Germinal center (tissue), 1 donor: Measurements from ENCODE around the gene ZNF124.
"Not testable (repeated sequence)": the region's sequence is repeated elsewhere in the genome, so short reads cannot be mapped to it uniquely, and the experiment has no call there.

Experiments
- DNase-seq: peaks from one replicate; pipeline ENCODE4 v3.0.0; 2012; ENCODE audit warnings: mixed read lengths, low spot score

ZNF124 gene

DNA sequence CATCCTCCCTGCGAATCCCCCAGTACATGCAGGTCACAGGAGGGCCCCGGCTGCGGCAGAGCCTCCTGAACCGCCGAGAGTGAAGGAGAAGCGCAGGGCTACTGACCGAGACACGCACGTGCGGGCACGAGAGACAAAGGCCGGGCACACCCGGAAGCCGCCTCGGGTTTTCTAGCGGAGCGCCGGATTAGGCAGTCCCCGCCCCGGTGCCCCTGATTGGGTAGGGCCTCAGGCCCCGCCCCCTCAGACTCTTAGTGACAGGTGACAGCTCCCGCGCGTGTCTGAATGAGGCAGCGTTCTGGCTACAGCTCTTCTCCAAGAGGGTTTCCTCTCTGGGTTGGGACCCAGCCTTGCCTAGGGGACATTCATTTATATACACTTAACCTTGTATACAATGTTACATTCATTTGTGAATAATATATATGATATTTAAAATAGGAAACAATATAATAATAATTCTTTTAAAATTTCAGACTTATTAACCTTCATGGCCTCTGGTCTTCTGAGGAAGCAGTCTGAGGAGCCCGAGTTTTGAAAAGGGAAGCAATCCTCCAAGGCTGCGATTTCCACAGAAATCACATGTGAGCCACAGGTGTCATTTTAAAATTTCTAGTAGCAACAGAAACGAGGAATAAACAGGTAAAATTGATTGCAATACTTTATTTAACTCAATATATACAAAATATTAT, at the start of gene ZNF124:
Gene ZNF124 (minus strand): TSS at position 146 of the 689 bp plus-strand sequence. CDS start 143 bp downstream, at position 3.
- peak; percentile 35 for DNase-seq

DNA sequence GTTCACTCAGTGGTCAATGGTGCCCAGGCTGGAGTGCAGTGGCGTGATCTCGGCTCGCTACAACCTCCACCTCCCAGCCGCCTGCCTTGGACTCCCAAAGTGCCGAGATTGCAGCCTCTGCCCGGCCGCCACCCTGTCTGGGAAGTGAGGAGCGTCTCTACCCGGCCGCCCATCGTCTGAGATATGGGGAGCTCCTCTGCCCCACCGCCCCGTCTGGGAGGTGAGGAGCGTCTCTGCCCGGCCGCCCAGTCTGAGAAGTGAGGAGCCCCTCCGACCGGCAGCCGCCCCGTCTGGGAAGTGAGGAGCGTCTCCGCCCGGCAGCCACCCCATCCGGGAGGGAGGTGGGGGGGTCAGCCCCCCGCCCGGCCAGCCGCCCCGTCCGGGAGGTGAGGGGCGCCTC, 48.5 kb upstream of the ZNF124 start:
- not testable (repeated sequence) for DNase-seq

DNA sequence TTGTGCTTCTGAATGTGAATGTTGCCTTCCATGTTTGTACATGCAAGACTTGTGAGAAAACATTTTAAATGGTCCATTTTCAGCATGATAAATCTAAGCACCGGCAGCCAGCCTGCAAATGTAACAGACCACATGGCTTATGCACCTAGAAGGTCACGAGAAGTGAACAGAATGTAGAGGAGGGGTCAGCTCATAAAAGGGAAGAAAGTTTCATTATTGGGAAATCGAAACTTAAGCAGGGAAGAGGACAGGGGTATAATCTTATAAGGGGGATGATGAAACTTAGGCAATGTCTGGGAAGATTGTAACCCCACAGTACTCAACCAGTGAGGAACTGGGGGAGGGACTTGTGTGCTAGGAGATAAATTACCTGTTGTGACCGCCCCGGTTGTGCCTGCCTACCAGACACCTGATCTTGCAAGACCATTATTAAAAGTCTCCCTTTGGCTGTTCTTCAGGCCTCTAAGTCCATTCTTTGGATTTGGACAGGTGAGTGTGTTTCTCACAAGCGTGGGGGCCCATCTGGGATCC, 46.4 kb upstream of the ZNF124 start:
- no peak for DNase-seq

DNA sequence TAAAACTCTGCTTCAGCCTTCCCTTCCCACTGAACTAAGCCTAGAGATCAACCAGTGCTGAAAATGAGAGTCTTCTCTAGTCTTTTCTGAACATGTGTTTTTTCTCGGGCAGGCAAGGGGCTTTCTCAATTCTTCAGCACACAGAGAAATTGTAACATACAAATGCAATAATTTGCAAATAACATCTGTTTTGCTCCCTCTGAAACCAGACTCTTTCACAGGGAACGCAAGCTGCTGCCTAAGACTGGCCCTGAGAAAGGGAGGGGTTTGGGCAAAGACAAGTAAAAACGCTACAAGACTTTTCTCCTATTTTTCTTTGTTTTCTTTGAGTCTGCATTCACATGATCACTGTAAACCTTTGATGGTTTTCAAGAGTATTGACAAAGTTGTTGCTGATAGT, 44.4 kb upstream of the ZNF124 start:
- no peak for DNase-seq

DNA sequence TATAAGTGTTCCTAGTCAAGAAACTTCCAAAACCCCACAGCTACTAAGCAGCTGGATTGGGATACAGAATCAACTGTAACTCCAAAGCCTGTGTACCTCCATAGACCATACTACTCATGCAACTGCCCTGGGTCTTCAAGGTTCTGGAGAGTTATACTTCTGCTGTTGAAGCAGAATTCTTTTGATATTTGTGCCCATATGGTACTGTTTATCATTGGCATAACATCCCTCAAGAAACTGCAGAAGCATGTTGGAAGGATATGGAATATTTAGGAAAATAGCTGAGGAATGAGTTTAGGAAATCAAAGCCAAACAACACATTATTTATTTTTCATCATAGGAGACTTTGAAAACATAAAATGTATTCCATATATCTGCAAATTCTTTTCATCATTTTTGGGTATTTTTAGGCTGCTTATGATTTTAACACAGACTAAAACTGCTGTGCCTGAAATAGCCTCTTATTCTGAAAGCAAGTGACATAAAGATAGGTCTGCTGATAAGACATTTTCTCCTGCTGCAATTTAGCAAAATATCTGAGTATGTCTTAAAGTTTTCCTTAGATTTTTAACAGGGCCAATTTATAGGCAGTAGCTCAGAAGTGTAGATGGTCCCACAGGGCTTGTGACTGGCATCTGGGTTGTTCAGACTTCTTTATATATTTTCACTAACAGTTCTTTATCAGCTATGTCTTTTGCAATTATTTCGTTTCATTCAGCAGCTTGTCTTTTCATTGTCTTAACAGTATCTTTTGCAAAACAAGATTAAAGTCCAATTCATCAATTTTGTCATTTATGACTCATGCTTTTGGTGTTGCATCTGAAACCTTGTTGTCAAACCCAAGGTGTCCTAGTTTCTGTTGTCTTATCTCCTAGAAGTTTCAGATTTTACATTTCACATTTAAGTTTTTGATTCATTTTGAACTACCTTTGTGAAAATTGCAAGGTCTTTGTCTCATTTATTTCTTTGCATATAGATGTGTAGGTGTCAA, 41.1 kb upstream of the ZNF124 start:
- no peak for DNase-seq

DNA sequence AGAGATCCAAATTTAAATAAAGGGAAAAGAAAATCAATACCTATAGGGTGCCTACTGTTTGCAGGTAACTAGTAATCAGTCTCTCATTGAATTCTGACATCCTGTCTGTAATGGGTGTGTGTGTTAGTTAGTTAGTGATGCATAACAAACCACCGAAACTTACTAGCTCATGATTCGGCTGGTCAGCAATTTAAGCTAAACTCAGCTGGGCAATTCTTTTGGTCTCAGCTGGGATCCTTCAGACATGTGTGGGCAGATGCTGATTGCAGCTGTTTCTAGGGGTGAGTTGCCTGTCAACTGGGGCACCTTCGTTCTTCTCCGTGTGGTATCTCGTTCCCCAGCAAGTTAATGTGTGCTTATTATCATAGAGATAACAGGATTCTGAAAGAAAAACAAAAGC, 40.2 kb upstream of the ZNF124 start:
- DNase-seq: no peak

DNA sequence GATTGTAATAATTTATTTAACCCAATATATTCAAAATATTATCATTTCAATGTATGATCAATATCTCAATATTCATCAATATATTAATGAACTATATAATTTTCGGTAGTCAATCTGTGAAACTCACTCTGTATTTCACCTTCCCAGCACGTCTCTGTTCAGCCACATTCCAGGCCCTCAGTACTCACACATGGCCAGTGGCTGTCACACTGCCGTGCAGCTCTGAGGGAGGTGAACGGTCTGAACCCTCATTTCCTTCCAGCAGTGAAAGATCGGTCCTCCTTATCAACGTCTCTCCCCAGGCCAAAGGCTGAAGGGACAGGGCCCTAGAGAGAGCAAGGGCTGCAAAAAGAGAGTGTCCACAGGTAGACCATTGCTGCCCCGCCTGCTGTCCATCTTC, 39.5 kb upstream of the ZNF124 start:
- no peak for DNase-seq

DNA sequence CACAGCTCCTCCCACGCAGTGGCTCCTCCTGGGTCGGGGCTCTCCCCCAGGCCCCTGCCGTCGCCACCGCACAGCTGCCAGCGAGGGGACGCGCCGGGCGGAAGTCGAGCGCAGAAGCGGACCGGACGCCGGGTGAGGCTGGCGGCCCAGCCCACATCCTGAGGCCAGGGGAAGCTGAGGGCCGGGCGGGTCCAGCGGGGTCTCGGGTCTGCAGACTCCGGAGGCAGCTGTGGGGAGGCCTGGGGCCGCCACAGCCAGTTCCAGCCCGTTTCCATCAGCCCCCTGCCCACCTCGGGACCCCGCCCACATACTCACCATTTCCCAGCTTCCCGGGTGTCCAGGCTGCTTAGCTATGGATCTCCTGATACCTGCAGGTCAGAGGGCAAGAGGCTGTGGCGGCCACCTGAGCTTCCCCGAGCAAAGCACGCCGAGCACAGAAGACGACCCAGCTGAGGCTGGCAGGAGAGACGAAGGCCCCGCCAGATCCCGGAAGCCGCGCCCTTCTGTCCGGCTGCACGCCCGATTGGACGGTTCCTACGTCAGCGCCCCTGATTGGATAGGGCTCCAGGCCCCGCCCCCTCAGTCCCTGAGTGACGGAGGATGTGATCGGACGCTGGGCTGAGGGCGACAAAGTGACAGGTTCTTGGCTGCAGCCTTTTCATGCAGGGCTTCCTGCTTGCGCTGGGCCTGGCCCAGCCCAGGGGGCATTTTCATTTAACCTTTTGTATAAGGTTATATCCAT, 38.7 kb upstream of the ZNF124 start:
- DNase-seq: peak; percentile 96

DNA sequence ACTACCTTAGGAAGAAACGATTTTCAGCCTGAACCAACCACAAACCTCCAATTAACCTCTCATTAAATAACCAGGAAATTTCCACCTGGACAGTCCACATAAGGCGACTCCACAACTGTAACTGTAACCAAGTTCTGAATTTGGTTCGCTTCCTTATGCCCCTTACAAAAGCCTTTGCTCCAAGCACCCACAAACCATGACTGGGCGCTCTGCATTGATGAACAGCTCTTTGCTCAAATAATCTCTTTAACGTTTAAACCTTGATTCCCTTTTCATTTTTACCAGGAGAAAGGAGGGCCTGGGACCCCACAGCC, 38.2 kb upstream of the ZNF124 start:
- DNase-seq: no peak

DNA sequence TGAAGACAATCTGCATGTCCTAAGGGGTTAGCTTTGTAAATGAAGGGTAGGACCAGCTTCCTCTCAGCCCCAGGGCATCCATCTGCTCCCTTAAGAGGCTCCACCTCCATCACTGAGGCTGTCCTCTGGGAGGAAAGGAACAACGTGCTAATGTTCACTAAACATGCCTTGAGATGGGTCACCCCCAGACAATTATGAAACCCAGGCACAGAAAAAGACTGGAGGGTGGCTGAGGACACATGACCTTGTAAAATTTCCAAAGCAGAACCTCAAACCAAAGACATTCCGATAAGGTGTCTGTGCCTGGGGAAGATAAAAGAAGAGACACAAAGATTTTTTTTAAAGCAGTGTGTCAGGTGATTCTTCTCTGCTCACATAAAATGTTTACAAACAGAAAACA, 37.6 kb upstream of the ZNF124 start:
- DNase-seq: no peak

DNA sequence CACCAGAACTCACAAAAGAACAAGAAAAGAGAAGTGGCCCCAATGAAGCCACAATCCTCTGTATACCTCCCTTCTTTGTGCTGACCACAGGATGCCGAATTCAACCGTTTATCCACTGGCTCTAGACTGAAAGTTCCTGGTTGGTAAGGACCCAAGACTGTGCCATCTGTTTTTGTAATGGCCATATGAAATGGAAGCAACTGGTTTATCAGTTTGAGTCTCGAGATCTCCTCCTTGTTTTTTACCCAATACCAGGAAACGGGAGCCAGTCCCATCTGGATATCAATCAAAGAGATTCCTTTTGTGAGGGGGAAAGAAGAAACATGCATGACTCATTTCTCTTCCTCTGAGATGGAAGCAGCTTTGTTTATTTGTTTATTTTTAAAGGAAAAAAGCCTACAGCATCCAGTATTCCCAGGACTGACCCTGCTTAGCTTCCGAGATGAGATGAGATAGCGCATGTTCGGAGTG, 32.4 kb upstream of the ZNF124 start:
- no peak for DNase-seq

DNA sequence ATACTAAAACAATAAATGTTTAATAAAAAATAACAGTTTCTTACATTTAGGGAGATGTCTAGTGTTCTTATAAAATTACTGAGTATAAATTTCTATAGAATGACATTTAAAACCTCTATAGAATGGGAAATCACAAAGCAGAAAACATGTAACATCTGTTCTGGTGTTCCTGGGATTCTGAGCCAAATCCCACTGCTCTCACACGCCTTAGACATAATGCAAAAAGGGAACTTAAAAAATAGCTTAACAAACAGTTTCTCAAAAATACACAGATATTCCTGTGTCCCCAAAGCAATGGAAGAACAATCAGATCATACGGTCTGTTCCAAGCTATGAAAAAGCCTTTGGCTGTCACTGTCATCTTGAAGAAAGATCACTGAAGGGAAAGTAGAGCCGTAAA, 27.0 kb upstream of the ZNF124 start:
- no peak for DNase-seq

DNA sequence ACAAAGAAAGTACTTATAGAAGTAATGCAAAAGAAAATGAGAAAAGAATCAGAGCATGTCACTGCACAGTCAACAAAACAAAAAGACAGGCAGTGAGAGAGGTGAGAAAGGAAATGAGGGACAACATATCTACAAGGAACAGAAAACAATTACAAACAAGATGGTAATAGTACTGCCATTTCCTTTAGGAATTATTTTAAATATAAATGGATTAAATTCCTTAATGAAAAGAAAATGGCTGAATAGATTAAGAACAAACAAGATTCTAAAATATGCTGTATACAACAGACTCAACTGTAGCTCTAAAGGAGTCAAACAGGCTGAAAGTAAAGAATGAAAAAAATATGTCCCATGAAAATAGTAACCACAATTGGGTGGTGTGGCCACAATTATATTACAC, 22.1 kb upstream of the ZNF124 start:
- DNase-seq: no peak

DNA sequence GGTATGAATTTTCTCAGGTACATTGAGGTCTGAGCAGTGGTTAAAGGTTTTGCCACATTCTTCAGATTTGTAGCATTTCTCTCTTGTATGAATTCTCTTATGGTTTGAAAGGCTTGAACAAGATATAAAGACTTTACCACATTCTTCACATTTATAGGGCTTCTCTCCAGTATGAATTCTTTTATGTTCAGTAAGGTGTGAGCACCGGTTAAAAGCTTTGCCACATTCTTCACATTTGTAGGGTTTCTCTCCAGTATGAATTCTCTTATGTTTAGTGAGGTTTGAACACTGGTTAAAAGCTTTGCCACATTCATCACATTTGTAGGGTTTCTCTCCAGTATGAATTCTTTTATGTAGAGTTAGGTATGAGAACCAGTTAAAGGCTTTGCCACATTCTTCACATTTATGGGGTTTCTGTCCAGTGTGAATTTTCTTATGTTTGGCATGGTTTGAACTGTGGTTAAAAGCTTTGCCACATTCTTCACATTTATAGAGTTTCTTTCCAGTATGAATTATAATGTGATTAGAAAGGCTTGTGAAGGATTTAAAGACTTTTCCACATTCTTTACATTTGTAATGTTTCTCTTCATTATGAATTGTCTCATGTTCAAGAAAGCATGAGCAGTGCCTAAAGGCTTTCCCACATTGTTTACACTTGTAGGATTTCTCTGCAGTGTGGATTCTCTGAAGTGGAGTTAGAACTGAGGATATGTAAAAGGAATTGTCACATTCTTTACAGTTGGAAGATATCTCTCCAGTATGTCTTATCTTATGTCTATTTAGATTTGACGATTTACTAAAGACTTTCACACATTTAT, 18.4 kb upstream of the ZNF124 start:
- no peak for DNase-seq

DNA sequence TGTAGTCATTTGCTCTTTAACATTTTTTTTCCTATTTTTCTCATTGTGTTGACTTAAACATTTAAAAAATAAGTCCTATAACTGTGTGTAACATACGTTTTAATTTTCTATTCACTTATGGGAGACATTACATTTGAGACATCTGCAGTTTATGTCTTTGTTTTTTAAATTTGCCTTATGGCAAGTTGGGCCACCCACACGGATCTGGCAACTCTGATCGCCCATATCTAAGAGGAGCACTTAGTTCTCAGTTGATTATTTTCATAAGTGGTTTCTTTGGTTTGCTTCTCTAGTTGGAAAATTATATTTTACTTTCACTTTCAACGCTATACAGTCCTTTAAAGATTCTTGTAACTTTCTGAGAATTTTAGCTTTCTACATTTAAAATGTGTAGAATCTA, 13.8 kb upstream of the ZNF124 start:
- no peak for DNase-seq

DNA sequence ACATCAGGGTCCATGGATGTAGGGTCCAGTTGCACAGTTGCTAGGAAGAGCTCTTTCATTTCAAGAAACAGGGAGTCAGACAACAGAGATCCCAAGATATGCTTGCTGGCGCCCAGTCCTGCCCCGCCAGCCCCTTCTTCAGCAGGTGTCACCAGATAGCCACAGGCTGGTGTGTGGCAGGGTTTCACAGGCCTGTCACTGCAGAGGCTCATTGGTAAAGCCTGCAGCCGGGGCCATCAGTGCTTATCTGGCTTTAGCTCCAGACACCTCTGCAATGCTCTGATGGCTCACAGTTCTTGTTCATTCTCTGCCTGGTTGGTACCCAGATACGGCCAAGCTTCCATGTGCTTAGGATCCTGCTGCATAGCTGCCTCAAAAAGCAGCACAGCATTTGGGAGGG, 12.4 kb upstream of the ZNF124 start:
- no peak for DNase-seq

DNA sequence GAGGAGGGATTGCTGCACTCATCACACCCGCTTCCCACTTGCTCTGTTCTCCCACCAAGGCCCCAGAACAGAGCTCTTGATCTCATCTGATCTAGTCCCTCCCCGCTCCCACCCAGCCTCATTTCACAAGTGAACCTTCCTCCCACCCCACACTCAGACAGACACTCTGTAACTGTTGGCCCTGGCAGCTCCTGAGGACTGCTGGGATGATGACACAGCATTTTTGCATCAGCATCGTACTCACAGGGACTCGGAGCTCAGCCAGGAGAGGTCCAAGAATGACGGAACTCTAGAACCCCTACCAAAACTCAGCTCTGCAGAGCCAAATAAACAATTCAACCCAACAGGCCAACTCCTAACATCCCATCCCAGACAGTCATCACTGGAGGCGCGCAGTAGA, 11.2 kb upstream of the ZNF124 start:
- no peak for DNase-seq

DNA sequence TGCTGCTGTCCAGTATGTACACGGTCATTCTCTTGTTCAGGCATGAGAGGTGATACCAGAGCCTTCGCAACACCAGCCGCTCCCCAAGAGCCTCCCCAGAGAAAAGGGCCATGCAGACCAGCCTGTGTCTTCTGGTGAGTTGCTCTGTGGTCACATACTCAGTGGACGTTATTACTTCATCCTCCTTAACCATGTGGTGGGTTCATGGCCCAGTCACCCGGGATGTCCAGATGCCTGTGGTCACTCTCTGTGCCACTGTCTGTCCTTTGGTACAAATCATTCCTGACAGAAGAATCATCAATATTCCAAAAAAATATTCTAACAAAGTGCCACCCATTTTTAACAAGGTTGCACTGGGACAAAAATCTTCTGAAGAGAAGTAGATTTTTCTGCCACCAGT, 8.8 kb upstream of the ZNF124 start:
- no peak for DNase-seq

DNA sequence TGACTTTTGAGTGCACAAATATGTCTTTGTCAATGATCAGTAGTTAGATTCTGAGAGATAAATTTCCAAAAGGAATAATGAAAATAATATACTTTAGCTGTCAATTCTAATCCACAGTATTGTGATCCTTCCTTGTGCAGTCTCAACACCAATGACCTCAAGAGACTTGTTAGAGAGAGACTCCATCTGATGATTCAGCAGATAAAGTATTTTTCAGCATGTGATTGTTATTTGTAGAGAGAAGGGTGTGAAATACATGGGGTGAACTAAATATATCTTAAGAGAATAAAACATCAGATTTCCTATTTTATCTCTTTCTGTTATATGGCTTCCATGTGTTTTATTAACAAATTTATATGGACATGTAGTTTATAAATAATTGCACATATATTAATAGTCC, 5.9 kb upstream of the ZNF124 start:
- no peak for DNase-seq

DNA sequence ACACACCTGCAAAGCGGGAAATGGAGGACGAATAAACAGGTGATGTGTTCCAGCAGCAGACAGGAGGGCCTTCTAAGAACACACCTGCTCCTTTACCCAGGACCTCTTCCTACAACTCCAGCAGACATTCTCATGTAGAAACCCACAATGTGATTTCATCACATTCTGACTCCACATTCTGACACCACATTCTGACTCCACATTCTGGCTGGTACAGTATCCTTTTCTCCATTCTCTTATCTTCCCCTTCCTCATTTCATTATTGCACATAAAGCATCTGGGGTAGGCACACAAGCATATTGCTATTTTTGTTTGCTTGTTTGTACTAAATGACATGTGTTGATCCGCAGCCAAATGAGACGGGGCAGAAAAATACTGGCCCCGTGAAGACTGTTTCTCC, 3.6 kb upstream of the ZNF124 start:
- DNase-seq: no peak

DNA sequence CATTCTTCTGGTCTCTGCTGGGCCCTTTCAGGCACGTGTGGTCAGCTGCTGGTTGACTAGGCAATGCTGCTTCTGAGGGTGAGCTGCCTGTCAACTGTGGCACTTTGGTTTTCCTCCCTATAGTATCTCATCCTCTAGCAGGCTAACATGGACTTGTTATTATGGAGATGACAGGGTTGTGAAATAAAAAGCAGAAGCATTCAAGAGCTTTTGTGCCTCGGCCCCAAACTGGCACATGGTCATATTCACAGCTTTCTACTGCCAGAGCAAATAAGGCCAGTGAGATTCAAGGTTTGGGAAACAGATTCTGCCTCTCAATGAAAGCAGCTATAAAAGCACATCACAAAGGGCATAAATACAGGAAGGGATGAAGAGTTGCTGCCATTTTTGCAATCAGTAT, 1.6 kb upstream of the ZNF124 start:
- DNase-seq: no peak

DNA sequence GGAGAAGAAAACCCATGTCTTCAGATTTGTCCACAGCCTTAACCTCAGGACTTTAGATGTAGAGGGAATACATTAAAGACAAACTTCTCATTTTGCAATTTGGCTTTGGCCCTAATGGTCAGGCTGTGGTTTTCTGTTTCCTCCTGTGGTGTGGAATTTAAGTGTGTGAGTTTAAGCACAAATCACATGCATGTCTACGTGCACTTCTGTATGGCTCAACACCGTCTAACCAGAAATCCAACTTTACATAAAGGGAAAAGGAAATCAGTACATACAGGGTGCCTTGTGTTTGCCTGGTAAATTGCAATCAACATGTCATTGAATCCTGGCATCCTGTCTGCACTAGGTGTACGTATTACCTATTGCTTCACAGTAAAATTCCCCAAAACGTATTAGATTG, 1.2 kb upstream of the ZNF124 start:
- DNase-seq: no peak
